GM23248 (cell line): Measurements from ENCODE around the gene IQGAP2. TPM values are rescaled to one million over a fixed set of nuclear protein-coding genes. Genes with fewer than 3 reads are reported as not detected.

Experiments used
- DNase-seq: peaks from one replicate; pipeline ENCODE4 v3.0.0-alpha.2; 2015
- H2AFZ ChIP-seq: fragments of 200-600 bp; sonication (generic); 2 replicates; pipeline ENCODE4 v1.6.1; 2016; ENCODE audit warnings: antibody characterized with exemption
- H3F3A ChIP-seq: fragments of 200-600 bp; sonication (generic); 2 replicates; pipeline ENCODE4 v1.6.1; 2016; ENCODE audit warnings: mild to moderate bottlenecking, antibody characterized with exemption, mixed run types; ENCODE audit not compliant: insufficient read depth
- H3K27ac ChIP-seq: fragments of 200-600 bp; sonication (generic); 2 replicates; pipeline ENCODE4 v1.5.1; 2016; ENCODE audit warnings: mild to moderate bottlenecking
- H3K27me3 ChIP-seq: fragments of 200-600 bp; sonication (generic); replicated peaks from 2 replicates; pipeline ENCODE4 v1.6.1; 2016; ENCODE audit warnings: mild to moderate bottlenecking; ENCODE audit not compliant: insufficient read depth
- H3K36me3 ChIP-seq: fragments of 200-600 bp; sonication (generic); 2 replicates; pipeline ENCODE4 v1.6.1; 2016; ENCODE audit warnings: low read depth, mild to moderate bottlenecking
- H3K4me1 ChIP-seq: fragments of 200-600 bp; sonication (generic); 2 replicates; pipeline ENCODE4 v1.6.1; 2016; ENCODE audit warnings: mild to moderate bottlenecking; ENCODE audit not compliant: insufficient read depth
- H3K4me2 ChIP-seq: fragments of 200-600 bp; sonication (generic); one replicate; pipeline ENCODE4 v1.6.1; 2016; ENCODE audit warnings: mild to moderate bottlenecking; ENCODE audit not compliant: unreplicated experiment
- H3K4me3 ChIP-seq: fragments of 200-600 bp; sonication (generic); 2 replicates; pipeline ENCODE4 v1.5.1; 2016; ENCODE audit warnings: mild to moderate bottlenecking
- H3K79me2 ChIP-seq: fragments of 200-600 bp; sonication (generic); 2 replicates; pipeline ENCODE4 v1.6.1; 2016; ENCODE audit warnings: mild to moderate bottlenecking; ENCODE audit not compliant: insufficient read depth
- H3K9ac ChIP-seq: fragments of 200-600 bp; sonication (generic); 2 replicates; pipeline ENCODE4 v1.6.1; 2016; ENCODE audit warnings: mild to moderate bottlenecking
- H3K9me2 ChIP-seq: fragments of 200-600 bp; sonication (generic); 2 replicates; pipeline ENCODE4 v1.6.1; 2016; ENCODE audit warnings: mixed run types, mild to moderate bottlenecking, moderate library complexity; ENCODE audit not compliant: insufficient read depth
- H3K9me3 ChIP-seq: fragments of 200-600 bp; sonication (generic); one replicate; pipeline ENCODE4 v1.6.1; 2017; ENCODE audit warnings: low read depth
- H4K20me1 ChIP-seq: fragments of 200-600 bp; sonication (generic); 2 replicates; pipeline ENCODE4 v1.6.0; 2016; ENCODE audit not compliant: insufficient read depth
- EZH2 ChIP-seq: fragments of 200-600 bp; sonication (generic); IDR thresholded peaks from 2 replicates; pipeline ENCODE4 v1.6.1; 2018; ENCODE audit warnings: antibody characterized with exemption, mild to moderate bottlenecking; ENCODE audit not compliant: insufficient read depth, poor library complexity, severe bottlenecking
- EZH2phosphoT487 ChIP-seq: fragments of 200-600 bp; sonication (generic); IDR thresholded peaks from 2 replicates; pipeline ENCODE4 v1.6.1; 2018; ENCODE audit warnings: antibody characterized with exemption, moderate library complexity, mild to moderate bottlenecking, low read depth; ENCODE audit not compliant: insufficient read depth
- WGBS, 2 experiments: methylation state at CpG; one replicate each; pipeline ENCODE4 v1.1.6; 2015 to 2017; ENCODE audit warnings: low lambda C conversion rate in 2 of 2, low coverage in 1 of 2; ENCODE audit errors: missing lambda C conversion rate in 2 of 2; 5-methylcytosine and 5-hydroxymethylcytosine counted together
- in situ Hi-C: fragments of 300-500 bp; cut with MboI; formaldehyde crosslinking; loops from 2 replicates; pipeline ENCODE4 v1.15.0; 2020
- polyA plus RNA-seq: library from polyadenylated mRNA; unstranded; fragments of >200 nt; fragmentation: Nextera tagmentation; extraction: Ambion mirVana; gene quantifications from 2 replicates; pipeline ENCODE4 v1.2.1, GENCODE V29; 2016
- total RNA-seq: library from RNA; depleted of rRNA; stranded (reverse); fragments of >200 nt; shearing (Covaris generic); gene quantifications from 2 replicates; pipeline ENCODE4 v1.2.3, GENCODE V29; 2014

The IQGAP2 gene
- total and polyA plus RNA-seq, 2 experiments from 2014 or later, result 0.11 TPM; not detected in 1

- no peaks in the 10 kb centered on the region for H3K9me2 ChIP-seq
- H2AFZ ChIP-seq, result no peak overlapping the region
- no peak overlapping the region for H3K4me3 ChIP-seq
- no peak for DNase-seq
- peaks cover 6% of the 10 kb centered on the region; the same call in 1 of the 2 replicates for H3K27me3 ChIP-seq
- H3F3A ChIP-seq, result no peaks in the 10 kb centered on the region
- no peaks in the 10 kb centered on the region for H3K79me2 ChIP-seq
- no peaks in the 10 kb centered on the region for H3K9me3 ChIP-seq
- H3K4me1 ChIP-seq, result no peaks in the 10 kb centered on the region
- no peak for TF ChIP-seq EZH2phosphoT487
- no peak for TF ChIP-seq EZH2
- no peaks in the 10 kb centered on the region for H4K20me1 ChIP-seq
- in situ Hi-C loops, result no loop called here
- no peaks in the 10 kb centered on the region for H3K36me3 ChIP-seq
- no peak overlapping the region for H3K27ac ChIP-seq
- no peak overlapping the region for H3K9ac ChIP-seq
- 64 to 68% methylated on average over 6 of the region's 6 CpGs for WGBS, 2 experiments
- no peak overlapping the region for H3K4me2 ChIP-seq
Measured at GRCh38 chr5:76561959-76562358, 158.9 kb downstream of the IQGAP2 start.

- no peaks in the 10 kb centered on the region for H3K9me2 ChIP-seq
- no peaks in the 10 kb centered on the region for H3F3A ChIP-seq
- H4K20me1 ChIP-seq, result no peaks in the 10 kb centered on the region
- peaks cover 6% of the 10 kb centered on the region; the same call in 1 of the 2 replicates for H3K27me3 ChIP-seq
- 40 to 46% methylated on average over 7 of the region's 7 CpGs for WGBS, 2 experiments
- in situ Hi-C loops, result no loop called here
- H3K36me3 ChIP-seq, result no peaks in the 10 kb centered on the region
- no peak overlapping the region for H3K27ac ChIP-seq
- H3K4me1 ChIP-seq, result no peaks in the 10 kb centered on the region
- no peaks in the 10 kb centered on the region for H3K79me2 ChIP-seq
- H3K4me3 ChIP-seq, result no peak overlapping the region
- no peak overlapping the region for H2AFZ ChIP-seq
- DNase-seq, result no peak
- H3K4me2 ChIP-seq, result no peak overlapping the region
- H3K9me3 ChIP-seq, result no peaks in the 10 kb centered on the region
- TF ChIP-seq EZH2phosphoT487, result no peak
- TF ChIP-seq EZH2, result no peak
- no peak overlapping the region for H3K9ac ChIP-seq
Measured at GRCh38 chr5:76565009-76565408, 161.9 kb downstream of the IQGAP2 start.

GRCh38 chr5:76570153-76570552, 167.1 kb downstream of the IQGAP2 start:
- Histone ChIP-seq H3K27ac (no peak overlapping the region), H3K4me3 (no peak overlapping the region), H3K79me2 (no peaks in the 10 kb centered on the region), H3K9ac (no peak overlapping the region), H3F3A (no peaks in the 10 kb centered on the region), H2AFZ (no peak overlapping the region), H3K36me3 (no peaks in the 10 kb centered on the region), H3K9me2 (no peaks in the 10 kb centered on the region), H4K20me1 (no peaks in the 10 kb centered on the region), H3K4me2 (no peak overlapping the region), H3K9me3 (no peaks in the 10 kb centered on the region), H3K27me3 (0 out of 2 replicates have a peak, but pooled peaks cover 6% of the 10 kb centered on the region), H3K4me1 (no peaks in the 10 kb centered on the region)
- DNase-seq, result no peak
- TF ChIP-seq EZH2 (no peak), EZH2phosphoT487 (no peak)
- 53 to 60% methylated on average over 4 of the region's 4 CpGs for WGBS, 2 experiments
- in situ Hi-C loops, result no loop called here

- Histone ChIP-seq H3K27ac (no peak overlapping the region), H2AFZ (no peak overlapping the region), H4K20me1 (no peaks in the 10 kb centered on the region), H3K9ac (no peak overlapping the region), H3K36me3 (no peaks in the 10 kb centered on the region), H3K27me3 (peaks cover 18% of the 10 kb centered on the region), H3K4me1 (no peaks in the 10 kb centered on the region), H3K79me2 (no peaks in the 10 kb centered on the region), H3F3A (no peaks in the 10 kb centered on the region), H3K9me2 (no peaks in the 10 kb centered on the region), H3K4me2 (no peak overlapping the region), H3K9me3 (no peaks in the 10 kb centered on the region), H3K4me3 (no peak overlapping the region)
- in situ Hi-C loops, result no loop called here
- no peak for TF ChIP-seq EZH2
- no peak for TF ChIP-seq EZH2phosphoT487
- DNase-seq, result no peak
Measured at GRCh38 chr5:76571559-76571958, 168.5 kb downstream of the IQGAP2 start.

GRCh38 chr5:76576450-76576849, 173.4 kb downstream of the IQGAP2 start:
- no peak overlapping the region for H3K4me2 ChIP-seq
- no peaks in the 10 kb centered on the region for H3K9me2 ChIP-seq
- peaks cover 29% of the 10 kb centered on the region for H3K27me3 ChIP-seq
- no peak overlapping the region for H3K27ac ChIP-seq
- no peak for DNase-seq
- no peak overlapping the region for H2AFZ ChIP-seq
- no peak for TF ChIP-seq EZH2phosphoT487
- TF ChIP-seq EZH2, result no peak
- no peaks in the 10 kb centered on the region for H3K9me3 ChIP-seq
- in situ Hi-C loops, result no loop called here
- no peak overlapping the region for H3K4me3 ChIP-seq
- H4K20me1 ChIP-seq, result no peaks in the 10 kb centered on the region
- H3K9ac ChIP-seq, result no peak overlapping the region
- H3K79me2 ChIP-seq, result no peaks in the 10 kb centered on the region
- no peaks in the 10 kb centered on the region for H3K4me1 ChIP-seq
- no peaks in the 10 kb centered on the region for H3F3A ChIP-seq
- H3K36me3 ChIP-seq, result no peaks in the 10 kb centered on the region
